GM21529 (cell line): ENCODE results near the gene FRAT2.
"Not testable (repeated sequence)": the region's sequence is repeated elsewhere in the genome, so short reads cannot be mapped to it uniquely, and the experiment has no call there.

Source experiments
- ATAC-seq: cut with Tn5 transposase; IDR thresholded peaks from one replicate; pipeline ENCODE4 v1.9.1; 2021; ENCODE audit not compliant: unreplicated experiment

Gene FRAT2

GRCh38 chr10:97356918-97357317 lies 22.4 kb upstream of the FRAT2 start:
- ATAC-seq, result no peak

- ATAC-seq, result no peak
Observed at GRCh38 chr10:97356318-97356914, 21.9 kb upstream of the FRAT2 start.

GRCh38 chr10:97355571-97355975 lies 21.0 kb upstream of the FRAT2 start:
- ATAC-seq, result no peak

GRCh38 chr10:97353945-97354344 lies 19.4 kb upstream of the FRAT2 start:
- no peak for ATAC-seq

GRCh38 chr10:97349752-97350513 lies 15.4 kb upstream of the FRAT2 start:
- ATAC-seq, result no peak

- ATAC-seq, result no peak
Observed at GRCh38 chr10:97347317-97347716, 12.8 kb upstream of the FRAT2 start.

- ATAC-seq, result not testable (repeated sequence)
Observed at GRCh38 chr10:97343664-97344063, 9.1 kb upstream of the FRAT2 start.

GRCh38 chr10:97341416-97341815 lies 6.9 kb upstream of the FRAT2 start:
- no peak for ATAC-seq

- no peak for ATAC-seq
Observed at GRCh38 chr10:97338041-97338440, 3.5 kb upstream of the FRAT2 start.

GRCh38 chr10:97336942-97337831 lies 2.7 kb upstream of the FRAT2 start:
- no peak for ATAC-seq

- no peak for ATAC-seq
Observed at GRCh38 chr10:97336446-97336845, 1.9 kb upstream of the FRAT2 start.

GRCh38 chr10:97336006-97336405 lies 1.5 kb upstream of the FRAT2 start:
- ATAC-seq, result no peak

- no peak for ATAC-seq
Observed at GRCh38 chr10:97335188-97335619, 675 bp upstream of the FRAT2 start.

- ATAC-seq, result peak; percentile 27
Observed at GRCh38 chr10:97333601-97334369, 744 bp downstream of the FRAT2 start.

- ATAC-seq, result no peak
Observed at GRCh38 chr10:97333351-97333600, 1.3 kb downstream of the FRAT2 start.

GRCh38 chr10:97332591-97333350 lies 1.8 kb downstream of the FRAT2 start:
- no peak for ATAC-seq

GRCh38 chr10:97331153-97331703 lies 3.3 kb downstream of the FRAT2 start:
- ATAC-seq, result no peak

- ATAC-seq, result no peak
Observed at GRCh38 chr10:97329766-97330165, 4.8 kb downstream of the FRAT2 start.

- no peak for ATAC-seq
Observed at GRCh38 chr10:97328646-97329453, 5.7 kb downstream of the FRAT2 start.
